Neural progenitor cell (in vitro differentiated cells): ENCODE results near the gene RNF115. TPM values are rescaled to one million over a fixed set of nuclear protein-coding genes. Genes with fewer than 3 reads are reported as not detected.

Experiments used
- DNase-seq: peaks from one replicate; pipeline ENCODE4 v3.0.0-alpha.2; 2016; ENCODE audit warnings: low spot score
- H2AFZ ChIP-seq: fragments of 200-600 bp; sonication (generic); replicated peaks from 2 replicates; pipeline ENCODE4 v1.6.1; 2016; ENCODE audit warnings: antibody characterized with exemption
- H3F3A ChIP-seq: fragments of 200-600 bp; sonication (generic); 2 replicates; pipeline ENCODE4 v1.6.1; 2016; ENCODE audit warnings: antibody characterized with exemption, low read depth
- H3K27ac ChIP-seq: fragments of 200-600 bp; sonication (generic); 2 replicates; pipeline ENCODE4 v1.5.1; 2016; ENCODE audit warnings: mild to moderate bottlenecking
- H3K27me3 ChIP-seq: fragments of 200-600 bp; sonication (generic); 2 replicates; pipeline ENCODE4 v1.6.1; 2016; ENCODE audit warnings: mild to moderate bottlenecking, moderate library complexity
- H3K36me3 ChIP-seq: fragments of 200-600 bp; sonication (generic); 2 replicates; pipeline ENCODE4 v1.5.1; 2016
- H3K4me1 ChIP-seq: fragments of 200-600 bp; sonication (generic); 2 replicates; pipeline ENCODE4 v1.6.1; 2016; ENCODE audit warnings: mixed run types
- H3K4me2 ChIP-seq: fragments of 200-600 bp; sonication (generic); 2 replicates; pipeline ENCODE4 v1.6.1; 2016
- H3K4me3 ChIP-seq: fragments of 200-600 bp; sonication (generic); 2 replicates; pipeline ENCODE4 v1.5.1; 2016
- H3K79me2 ChIP-seq: fragments of 200-600 bp; sonication (generic); 2 replicates; pipeline ENCODE4 v1.6.1; 2016; ENCODE audit warnings: low read depth
- H3K9ac ChIP-seq: fragments of 200-600 bp; sonication (generic); 2 replicates; pipeline ENCODE4 v1.6.1; 2016
- H3K9me3 ChIP-seq: fragments of 200-600 bp; sonication (generic); 2 replicates; pipeline ENCODE4 v1.5.1; 2016; ENCODE audit warnings: low read depth
- H4K20me1 ChIP-seq: fragments of 200-600 bp; sonication (generic); 2 replicates; pipeline ENCODE4 v1.6.1; 2016; ENCODE audit warnings: low read depth
- H3K27ac Mint-ChIP-seq: 3 replicates; pipeline ENCODE4 v1.8.0; 2021; ENCODE audit warnings: mixed read lengths
- H3K27me3 Mint-ChIP-seq: 2 replicates; pipeline ENCODE4 v1.8.0; 2022; ENCODE audit warnings: low read depth, mild to moderate bottlenecking, inconsistent platforms, moderate library complexity, mixed read lengths; ENCODE audit not compliant: insufficient read depth
- H3K36me3 Mint-ChIP-seq: 3 replicates; pipeline ENCODE4 v1.8.0; 2021; ENCODE audit warnings: mixed read lengths
- H3K4me1 Mint-ChIP-seq: 3 replicates; pipeline ENCODE4 v1.8.0; 2021; ENCODE audit warnings: mixed read lengths
- H3K4me3 Mint-ChIP-seq: 3 replicates; pipeline ENCODE4 v1.8.0; 2021; ENCODE audit warnings: mild to moderate bottlenecking, moderate library complexity, mixed read lengths
- H3K9me3 Mint-ChIP-seq: 3 replicates; pipeline ENCODE4 v1.8.0; 2020; ENCODE audit warnings: mixed read lengths
- CTCF ChIP-seq: fragments of 200-600 bp; sonication (generic); IDR thresholded peaks from 2 replicates; pipeline ENCODE4 v1.5.1; 2017; ENCODE audit warnings: antibody characterized with exemption, mild to moderate bottlenecking
- EZH2 ChIP-seq: fragments of 200-600 bp; sonication (generic); IDR thresholded peaks from 2 replicates; pipeline ENCODE4 v1.6.1; 2017; ENCODE audit warnings: antibody characterized with exemption, mild to moderate bottlenecking, moderate library complexity
- EZH2phosphoT487 ChIP-seq: fragments of 200-600 bp; sonication (generic); IDR thresholded peaks from 2 replicates; pipeline ENCODE4 v1.6.1; 2017; ENCODE audit warnings: antibody characterized with exemption
- total RNA-seq: library from RNA; depleted of rRNA; stranded (reverse); fragments of >200 nt; gene quantifications from 2 replicates; pipeline ENCODE4 v1.2.3, GENCODE V29; 2015; ENCODE audit warnings: low replicate concordance

The RNF115 gene
- total RNA-seq, 1 donor from 2014 or later, result 12.9 TPM

- TF ChIP-seq EZH2, result no peak
- TF ChIP-seq CTCF, result no peak
- TF ChIP-seq EZH2phosphoT487, result no peak
- Mint-ChIP-seq H3K36me3 (peaks cover 43% of the 10 kb centered on the region), H3K4me3 (no peak overlapping the region), H3K9me3 (peaks cover 26% of the 10 kb centered on the region), H3K4me1 (no peaks in the 10 kb centered on the region), H3K27ac (no peak overlapping the region), H3K27me3 (no peaks in the 10 kb centered on the region)
- Histone ChIP-seq H4K20me1 (no peaks in the 10 kb centered on the region), H3K4me3 (no peak overlapping the region), H3K9ac (no peak overlapping the region), H3K4me2 (no peak overlapping the region), H3K9me3 (peaks cover 7% of the 10 kb centered on the region), H2AFZ (no peak overlapping the region), H3F3A (no peaks in the 10 kb centered on the region), H3K27me3 (no peaks in the 10 kb centered on the region), H3K79me2 (no peaks in the 10 kb centered on the region), H3K4me1 (no peaks in the 10 kb centered on the region), H3K27ac (no peak overlapping the region), H3K36me3 (peaks cover 16% of the 10 kb centered on the region)
- no peak for DNase-seq
Observed at GRCh38 chr1:145758575-145758974, 65.3 kb downstream of the RNF115 start.

- no peak for DNase-seq
Observed at GRCh38 chr1:145758116-145758515, 65.8 kb downstream of the RNF115 start.

GRCh38 chr1:145757420-145757819 is 66.5 kb downstream of the RNF115 start:
- no peak overlapping the region for H3K27ac Mint-ChIP-seq
- Histone ChIP-seq H3K27me3 (no peaks in the 10 kb centered on the region), H3K4me1 (no peaks in the 10 kb centered on the region), H3K36me3 (peaks cover 5% of the 10 kb centered on the region), H3K79me2 (no peaks in the 10 kb centered on the region), H2AFZ (no peak overlapping the region), H3K27ac (no peak overlapping the region), H3K4me2 (no peak overlapping the region), H4K20me1 (no peaks in the 10 kb centered on the region), H3K4me3 (no peak overlapping the region), H3F3A (no peaks in the 10 kb centered on the region), H3K9ac (no peak overlapping the region), H3K9me3 (peaks cover 7% of the 10 kb centered on the region)
- TF ChIP-seq CTCF (no peak), EZH2phosphoT487 (no peak), EZH2 (no peak)
- H3K36me3 Mint-ChIP-seq, result peaks cover 37% of the 10 kb centered on the region
- DNase-seq, result no peak
- no peaks in the 10 kb centered on the region for H3K27me3 Mint-ChIP-seq
- H3K4me1 Mint-ChIP-seq, result no peaks in the 10 kb centered on the region
- H3K4me3 Mint-ChIP-seq, result no peak overlapping the region
- peaks cover 20% of the 10 kb centered on the region for H3K9me3 Mint-ChIP-seq

More at GRCh38 chr1:145758116-145758515, 65.8 kb downstream of the RNF115 start:
- no peaks in the 10 kb centered on the region for H3K27me3 ChIP-seq
- no peak overlapping the region for H3K4me2 ChIP-seq
- H3K27me3 Mint-ChIP-seq, result no peaks in the 10 kb centered on the region
- H3K9me3 ChIP-seq, result peaks cover 7% of the 10 kb centered on the region
- H2AFZ ChIP-seq, result no peak overlapping the region
- H3K9ac ChIP-seq, result no peak overlapping the region
- no peaks in the 10 kb centered on the region for H3K4me1 ChIP-seq
- peaks cover 12% of the 10 kb centered on the region for H3K36me3 ChIP-seq
- H3K27ac Mint-ChIP-seq, result no peak overlapping the region
- TF ChIP-seq CTCF, result no peak
- TF ChIP-seq EZH2, result no peak
- TF ChIP-seq EZH2phosphoT487, result no peak
- H4K20me1 ChIP-seq, result no peaks in the 10 kb centered on the region
- H3K27ac ChIP-seq, result no peak overlapping the region
- H3K4me1 Mint-ChIP-seq, result no peaks in the 10 kb centered on the region
- H3K9me3 Mint-ChIP-seq, result peaks cover 25% of the 10 kb centered on the region
- no peaks in the 10 kb centered on the region for H3F3A ChIP-seq
- no peak overlapping the region for H3K4me3 ChIP-seq
- H3K4me3 Mint-ChIP-seq, result no peak overlapping the region
- H3K36me3 Mint-ChIP-seq, result peaks cover 42% of the 10 kb centered on the region
- H3K79me2 ChIP-seq, result no peaks in the 10 kb centered on the region
